Astrocyte (in vitro differentiated cells and primary cell): Measurements from ENCODE around the gene RAB30. TPM values are rescaled to one million over a fixed set of nuclear protein-coding genes. Genes with fewer than 3 reads are reported as not detected.

ENCODE experiments used
- DNase-seq: peaks from one replicate; pipeline ENCODE4 v3.0.0-alpha.2; 2010; ENCODE audit warnings: low read depth
- FAIRE-seq: peaks from 2 replicates; lab custom pipeline; 2011; peaks lifted over from hg19 to GRCh38; lab: Jason Lieb, UNC
- H2AFZ ChIP-seq: 2 replicates; pipeline ENCODE4 v1.6.0; 2012; ENCODE audit warnings: low read depth, low read length, inconsistent platforms
- H3K27ac ChIP-seq: 2 replicates; pipeline ENCODE4 v1.5.1; 2011; ENCODE audit warnings: low read depth, low read length, inconsistent platforms
- H3K27me3 ChIP-seq: 2 replicates; pipeline ENCODE4 v1.6.0; 2011; ENCODE audit warnings: low read length, inconsistent platforms; ENCODE audit not compliant: insufficient read depth
- H3K36me3 ChIP-seq: 2 replicates; pipeline ENCODE4 v1.5.1; 2011; ENCODE audit warnings: low read length, inconsistent platforms; ENCODE audit not compliant: insufficient read depth
- H3K4me1 ChIP-seq: 2 replicates; pipeline ENCODE4 v1.5.1; 2011; ENCODE audit warnings: low read length, inconsistent platforms; ENCODE audit not compliant: insufficient read depth
- H3K4me2 ChIP-seq: 2 replicates; pipeline ENCODE4 v1.6.0; 2012; ENCODE audit warnings: low read length, inconsistent platforms
- H3K4me3 ChIP-seq: 2 replicates; pipeline ENCODE4 v1.5.1; 2011; ENCODE audit warnings: low read depth, mild to moderate bottlenecking, low read length, inconsistent platforms; ENCODE audit not compliant: insufficient read depth
- H3K79me2 ChIP-seq: 2 replicates; pipeline ENCODE4 v1.6.0; 2012; ENCODE audit warnings: mild to moderate bottlenecking, low read length, inconsistent platforms; ENCODE audit not compliant: insufficient read depth
- H3K9ac ChIP-seq: 2 replicates; pipeline ENCODE4 v1.6.0; 2012; ENCODE audit warnings: mild to moderate bottlenecking, low read length, inconsistent platforms
- H3K9me3 ChIP-seq: 2 replicates; pipeline ENCODE4 v1.5.1; 2012; ENCODE audit warnings: low read depth, mild to moderate bottlenecking, low read length, inconsistent platforms; ENCODE audit not compliant: insufficient read depth
- H4K20me1 ChIP-seq: 2 replicates; pipeline ENCODE4 v1.6.0; 2012; ENCODE audit warnings: low read length, inconsistent platforms; ENCODE audit not compliant: insufficient read depth
- H3K27ac Mint-ChIP-seq: one replicate; pipeline ENCODE4 v1.8.0; 2021; ENCODE audit warnings: mild to moderate bottlenecking, mixed read lengths; ENCODE audit not compliant: unreplicated experiment
- H3K27me3 Mint-ChIP-seq: one replicate; pipeline ENCODE4 v1.8.0; 2021; ENCODE audit warnings: low read depth, mixed read lengths; ENCODE audit not compliant: unreplicated experiment
- H3K36me3 Mint-ChIP-seq: one replicate; pipeline ENCODE4 v1.8.0; 2021; ENCODE audit warnings: low read depth, mixed read lengths; ENCODE audit not compliant: unreplicated experiment
- H3K4me1 Mint-ChIP-seq: one replicate; pipeline ENCODE4 v1.8.0; 2021; ENCODE audit warnings: low read depth, mixed read lengths; ENCODE audit not compliant: unreplicated experiment
- H3K4me3 Mint-ChIP-seq: one replicate; pipeline ENCODE4 v1.8.0; 2021; ENCODE audit warnings: mild to moderate bottlenecking, moderate library complexity, mixed read lengths; ENCODE audit not compliant: unreplicated experiment
- H3K9me3 Mint-ChIP-seq: one replicate; pipeline ENCODE4 v1.8.0; 2021; ENCODE audit warnings: mild to moderate bottlenecking, mixed read lengths; ENCODE audit not compliant: unreplicated experiment
- CTCF ChIP-seq: IDR thresholded peaks from 2 replicates; pipeline ENCODE4 v1.5.1; 2011; ENCODE audit warnings: low read depth, mild to moderate bottlenecking, inconsistent platforms, low read length, moderate library complexity; ENCODE audit not compliant: insufficient read depth
- EZH2 ChIP-seq: IDR thresholded peaks from 2 replicates; pipeline ENCODE4 v1.6.1; 2012; ENCODE audit warnings: mild to moderate bottlenecking, low read length, inconsistent platforms; ENCODE audit not compliant: insufficient read depth
- total RNA-seq: library from RNA; stranded (reverse); gene quantifications from 2 replicates; pipeline ENCODE4 v1.2.1, GENCODE V29; 2021

The RAB30 gene
- total RNA-seq, 1 donor from 2014 or later = 40.0 TPM

DNA sequence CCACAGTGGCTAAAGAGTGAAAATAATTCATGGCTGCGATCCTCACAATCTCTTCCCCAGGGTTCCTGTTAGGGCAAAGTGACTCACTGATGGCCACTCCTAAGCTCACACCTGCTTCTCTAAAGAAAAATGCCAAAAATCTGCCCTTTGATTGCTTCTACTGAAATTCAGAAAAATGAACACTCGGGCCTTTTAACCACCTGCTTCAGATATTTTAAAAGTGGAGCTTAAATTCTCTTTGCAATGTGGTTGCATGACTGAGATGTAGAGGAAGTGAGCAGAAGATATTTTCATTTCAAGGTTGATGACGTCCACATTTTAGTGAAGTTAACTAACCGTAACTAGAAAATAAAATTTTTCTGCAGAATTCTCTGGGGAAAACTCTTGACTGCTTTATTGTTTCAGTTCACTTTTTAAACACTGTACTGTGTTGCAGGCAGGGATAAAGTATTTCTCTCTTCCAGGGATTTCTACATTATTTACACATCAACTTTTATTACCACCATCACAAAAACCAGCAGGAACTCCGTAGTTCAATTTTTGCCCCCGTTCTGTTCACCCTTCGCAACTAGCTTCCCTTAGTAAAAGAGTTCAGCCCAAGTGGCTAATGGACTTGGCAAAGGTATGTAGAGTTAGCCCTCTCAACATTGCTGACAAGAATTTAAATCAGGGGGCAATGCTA lies 8.5 kb downstream of the RAB30 start:
- H3K36me3 ChIP-seq = no peaks in the 10 kb centered on the region
- Mint-ChIP-seq H3K4me1 (peaks cover 14% of the 10 kb centered on the region), H3K27me3 (no peaks in the 10 kb centered on the region), H3K9me3 (no peaks in the 10 kb centered on the region), H3K4me3 (no peak overlapping the region), H3K27ac (no peak overlapping the region), H3K36me3 (peaks cover 7% of the 10 kb centered on the region)
- no peak overlapping the region for H2AFZ ChIP-seq
- no peaks in the 10 kb centered on the region for H3K9me3 ChIP-seq
- H3K27me3 ChIP-seq = no peaks in the 10 kb centered on the region
- peaks cover 47% of the 10 kb centered on the region for H4K20me1 ChIP-seq
- H3K79me2 ChIP-seq = peaks cover 90% of the 10 kb centered on the region
- FAIRE-seq = no peak
- peaks cover 10% of the 10 kb centered on the region for H3K4me1 ChIP-seq
- peak overlapping the region; percentile 51 for H3K27ac ChIP-seq
- peak overlapping the region; percentile 36 for H3K9ac ChIP-seq
- TF ChIP-seq EZH2 (no peak), CTCF (no peak)
- H3K4me3 ChIP-seq = no peak overlapping the region
- peak; percentile 82 for DNase-seq
- H3K4me2 ChIP-seq = peak overlapping the region; percentile 63

DNA sequence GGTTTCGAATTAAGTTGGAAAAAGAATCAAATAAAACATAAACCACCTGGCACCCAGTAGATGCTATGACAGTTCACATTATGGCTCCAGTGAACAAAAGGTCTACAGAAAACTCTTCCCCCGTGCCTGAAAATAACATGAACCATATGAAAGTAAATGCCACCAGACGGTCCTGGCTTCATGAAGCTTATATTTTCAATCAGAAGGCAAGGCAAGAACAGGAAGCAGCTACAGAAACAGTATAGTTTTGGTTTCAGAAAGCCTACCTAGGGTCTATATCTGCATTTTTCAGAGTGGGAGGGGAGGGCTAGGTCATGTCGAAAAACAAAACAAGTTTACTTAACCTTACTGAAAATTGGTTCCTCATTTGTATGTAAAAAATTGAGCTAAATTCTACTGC lies 9.8 kb downstream of the RAB30 start:
- Mint-ChIP-seq H3K27ac (no peak overlapping the region), H3K4me3 (no peak overlapping the region), H3K36me3 (peaks cover 7% of the 10 kb centered on the region), H3K27me3 (no peaks in the 10 kb centered on the region), H3K4me1 (peaks cover 13% of the 10 kb centered on the region), H3K9me3 (no peaks in the 10 kb centered on the region)
- TF ChIP-seq CTCF (no peak), EZH2 (no peak)
- no peaks in the 10 kb centered on the region for H3K27me3 ChIP-seq
- H3K4me1 ChIP-seq = peaks cover 10% of the 10 kb centered on the region
- peaks cover 86% of the 10 kb centered on the region for H3K79me2 ChIP-seq
- H4K20me1 ChIP-seq = peaks cover 47% of the 10 kb centered on the region
- H3K36me3 ChIP-seq = no peaks in the 10 kb centered on the region
- H3K9me3 ChIP-seq = no peaks in the 10 kb centered on the region
- DNase-seq (no peak), FAIRE-seq (no peak)
- H3K4me2 ChIP-seq = no peak overlapping the region
- no peak overlapping the region for H2AFZ ChIP-seq
- no peak overlapping the region for H3K9ac ChIP-seq
- H3K4me3 ChIP-seq = no peak overlapping the region
- no peak overlapping the region for H3K27ac ChIP-seq

DNA sequence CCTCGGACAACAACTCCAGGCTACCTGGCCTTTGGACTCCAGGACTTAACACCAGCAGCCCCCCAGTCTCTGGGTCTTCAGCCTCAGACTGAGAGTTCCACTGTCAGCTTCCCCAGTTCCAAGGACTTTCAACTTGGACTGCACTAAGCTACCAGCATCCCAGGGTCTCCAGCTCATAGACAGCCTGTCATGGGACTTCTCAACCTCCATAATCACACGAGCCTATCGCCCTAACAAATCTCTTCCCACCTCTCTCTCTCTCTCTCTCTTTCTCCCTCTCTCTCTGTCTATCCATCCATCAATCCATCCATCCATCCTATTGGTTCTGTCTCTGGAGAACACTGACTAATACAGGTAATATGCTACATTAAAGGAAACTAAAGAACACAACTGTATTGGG lies 10.7 kb downstream of the RAB30 start:
- H3K79me2 ChIP-seq = peaks cover 82% of the 10 kb centered on the region
- peak overlapping the region; percentile 28 for H3K4me3 Mint-ChIP-seq

More for the DNA sequence above, 10.7 kb downstream of the RAB30 start:
- FAIRE-seq (no peak), DNase-seq (no peak)
- TF ChIP-seq CTCF = no peak
- H4K20me1 ChIP-seq = peaks cover 47% of the 10 kb centered on the region
- no peak overlapping the region for H3K4me2 ChIP-seq
- no peaks in the 10 kb centered on the region for H3K9me3 ChIP-seq
- H3K36me3 ChIP-seq = no peaks in the 10 kb centered on the region
- H2AFZ ChIP-seq = no peak overlapping the region
- peaks cover 8% of the 10 kb centered on the region for H3K36me3 Mint-ChIP-seq
- no peaks in the 10 kb centered on the region for H3K27me3 Mint-ChIP-seq
- no peak overlapping the region for H3K9ac ChIP-seq
- peaks cover 10% of the 10 kb centered on the region for H3K4me1 ChIP-seq
- no peak overlapping the region for H3K27ac Mint-ChIP-seq
- H3K27me3 ChIP-seq = no peaks in the 10 kb centered on the region
- no peak overlapping the region for H3K27ac ChIP-seq
- peaks cover 13% of the 10 kb centered on the region for H3K4me1 Mint-ChIP-seq
- H3K4me3 ChIP-seq = no peak overlapping the region
- no peaks in the 10 kb centered on the region for H3K9me3 Mint-ChIP-seq
